GM18873 (cell line): ENCODE data around the gene NEUROD1.

Experiments used
- ATAC-seq: cut with Tn5 transposase; IDR thresholded peaks from one replicate; pipeline ENCODE4 v1.9.1; 2021; ENCODE audit warnings: mild to moderate bottlenecking, moderate library complexity, moderate number of reproducible peaks; ENCODE audit not compliant: unreplicated experiment, low FRiP score

NEUROD1 gene

DNA sequence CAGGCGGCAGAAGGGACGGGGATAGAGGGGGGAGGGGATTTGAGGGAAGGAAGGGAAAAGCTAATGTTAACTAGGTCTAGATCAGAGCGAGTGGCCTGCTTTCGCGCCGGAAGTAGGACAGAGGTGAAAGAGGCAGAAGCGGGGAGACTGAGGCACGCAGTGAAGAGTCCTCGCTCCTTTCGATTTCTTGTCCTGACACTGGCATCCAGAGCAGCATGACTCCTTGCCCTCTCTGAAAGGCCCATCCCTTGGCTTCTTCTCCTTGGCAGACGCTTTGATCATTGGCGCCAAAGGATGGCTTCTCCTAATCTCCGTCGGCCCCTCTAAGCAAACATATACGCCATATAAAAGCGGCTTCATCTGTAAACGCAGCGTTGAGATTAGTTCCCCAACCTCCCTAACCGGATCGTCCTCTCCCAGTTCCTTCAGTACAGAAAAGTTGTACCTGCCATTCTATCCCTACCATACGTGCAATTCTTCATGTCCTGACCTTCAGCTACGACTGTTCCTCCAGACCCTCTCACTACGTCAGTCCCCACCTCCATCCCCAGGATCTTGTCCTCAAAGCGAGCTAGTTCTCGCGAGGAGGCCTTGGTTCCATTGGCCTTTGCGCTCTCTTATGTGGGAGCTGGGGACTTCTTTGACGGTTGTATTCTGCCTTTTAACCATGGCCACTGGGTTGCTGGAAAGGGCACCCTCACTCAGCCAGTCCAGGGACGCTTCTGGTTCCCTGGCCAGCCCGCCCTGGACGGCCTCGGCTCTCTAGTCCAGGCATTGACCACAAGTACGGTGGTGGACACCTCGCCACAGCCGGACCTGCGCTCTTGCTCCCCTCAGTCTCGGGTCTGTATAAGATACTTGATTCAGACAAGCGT is 857 bp upstream of the NEUROD1 start:
- no peak for ATAC-seq

DNA sequence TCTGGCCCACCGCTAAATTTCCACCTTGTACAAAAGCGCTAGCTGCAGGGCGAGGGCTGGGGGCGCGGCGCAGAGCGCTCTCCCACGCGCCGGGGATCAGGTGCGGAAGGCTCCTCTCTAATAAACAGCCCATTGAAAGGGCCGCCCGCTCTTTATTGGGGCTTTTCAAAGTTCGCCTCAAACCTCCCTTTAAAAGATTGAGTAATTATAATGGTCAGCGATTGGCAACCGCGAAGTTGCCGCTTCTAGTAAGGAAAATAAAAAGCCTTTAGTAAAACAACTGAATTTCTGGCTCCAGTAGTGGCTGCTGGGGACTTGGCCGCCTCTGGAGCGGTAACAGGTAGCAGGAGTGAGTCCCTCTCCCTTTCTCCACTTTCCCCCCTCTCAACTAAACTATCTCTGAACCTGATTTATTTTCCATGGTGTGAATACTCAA is 755 bp downstream of the NEUROD1 start:
- ATAC-seq: no peak

DNA sequence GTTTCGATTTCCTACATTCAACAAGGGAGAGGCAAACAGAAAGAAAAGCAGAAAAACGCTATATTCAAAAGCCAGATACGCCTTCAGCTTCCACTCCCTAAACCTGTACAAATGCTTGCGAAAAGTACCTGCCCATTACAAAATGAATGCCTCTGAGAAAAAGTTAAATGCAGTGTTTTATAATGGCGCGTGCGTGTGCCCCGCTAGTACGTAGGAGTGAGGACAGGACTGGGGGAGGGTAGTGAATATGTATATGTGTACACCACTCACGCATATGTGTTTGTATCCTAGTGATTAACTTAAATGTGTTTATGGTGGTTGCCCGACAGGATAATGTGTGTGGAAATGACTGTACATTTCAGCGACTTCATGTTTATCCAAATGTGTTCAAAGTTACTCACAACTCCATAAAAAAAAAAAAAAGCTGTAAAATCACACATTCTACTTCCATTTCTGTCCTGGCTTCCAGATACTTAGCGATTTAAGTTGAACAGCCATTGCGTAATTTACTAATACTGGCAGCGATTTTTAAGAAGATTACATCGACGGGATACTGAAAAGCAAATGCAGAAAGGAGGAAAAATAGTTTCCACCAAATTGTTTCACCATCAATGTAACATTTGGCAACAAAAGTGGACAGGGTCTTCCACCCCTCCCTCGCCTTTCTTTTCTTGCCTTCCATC is 1.3 kb downstream of the NEUROD1 start:
- ATAC-seq: no peak

DNA sequence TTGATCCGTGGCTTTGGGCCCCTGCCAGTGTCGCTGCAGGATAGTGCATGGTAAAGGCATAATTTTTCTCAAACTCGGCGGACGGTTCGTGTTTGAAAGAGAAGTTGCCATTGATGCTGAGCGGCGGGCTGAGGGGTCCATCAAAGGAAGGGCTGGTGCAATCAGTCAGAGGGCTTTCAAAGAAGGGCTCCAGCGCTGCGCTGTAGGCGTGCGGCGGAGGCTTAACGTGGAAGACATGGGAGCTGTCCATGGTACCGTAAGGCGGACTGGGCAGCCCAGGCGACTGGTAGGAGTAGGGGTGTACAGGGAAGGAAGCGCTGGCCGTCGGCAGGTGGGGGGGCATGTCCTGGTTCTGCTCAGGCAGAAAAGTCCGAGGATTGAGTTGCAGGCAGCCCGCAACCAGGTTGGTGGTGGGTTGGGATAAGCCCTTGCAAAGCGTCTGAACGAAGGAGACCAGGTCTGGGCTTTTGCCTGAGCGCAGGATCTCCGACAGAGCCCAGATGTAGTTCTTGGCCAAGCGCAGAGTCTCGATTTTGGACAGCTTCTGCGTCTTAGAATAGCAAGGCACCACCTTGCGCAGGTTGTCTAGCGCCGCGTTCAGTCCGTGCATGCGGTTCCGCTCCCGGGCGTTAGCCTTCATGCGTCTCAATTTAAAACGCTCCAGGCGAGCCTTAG is 2.3 kb downstream of the NEUROD1 start:
- ATAC-seq: peak; percentile 51

DNA sequence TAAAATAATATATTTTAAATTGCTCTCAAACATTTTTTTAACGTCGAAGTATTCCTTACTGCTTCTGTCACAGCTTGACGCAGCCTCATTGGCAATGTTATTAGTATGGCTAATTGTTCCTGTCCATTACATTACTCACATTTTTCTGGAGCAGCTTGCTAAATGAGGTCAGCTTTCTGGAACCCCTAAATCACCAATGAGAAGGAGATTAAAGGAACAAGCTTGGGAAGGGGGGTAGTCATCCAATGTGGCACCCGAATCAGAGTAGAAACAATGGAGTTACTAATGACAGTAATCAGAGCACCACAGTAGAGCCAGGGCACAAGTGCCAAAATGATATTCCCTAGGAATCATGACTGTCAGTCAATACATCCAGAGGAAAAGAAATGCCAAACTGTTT is 5.1 kb downstream of the NEUROD1 start:
- no peak for ATAC-seq

DNA sequence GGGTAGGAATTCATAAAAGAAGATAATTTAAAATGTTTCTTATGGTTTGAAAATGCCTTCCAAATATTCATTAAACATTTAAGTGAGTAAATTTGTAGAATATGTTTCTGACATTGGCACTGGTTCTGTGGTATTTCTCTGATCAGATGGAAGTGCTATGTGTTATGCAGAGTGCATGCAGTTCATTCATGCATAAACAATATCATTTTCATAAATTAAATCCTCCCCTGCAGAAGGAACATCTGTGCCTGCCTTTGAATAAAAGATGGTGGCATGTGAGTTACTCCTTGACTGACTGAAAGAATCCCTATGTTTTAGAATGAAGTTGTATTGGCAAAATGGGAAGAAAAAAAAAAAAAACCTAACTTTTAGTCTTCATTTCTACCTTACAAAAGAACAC is 5.9 kb downstream of the NEUROD1 start:
- no peak for ATAC-seq

DNA sequence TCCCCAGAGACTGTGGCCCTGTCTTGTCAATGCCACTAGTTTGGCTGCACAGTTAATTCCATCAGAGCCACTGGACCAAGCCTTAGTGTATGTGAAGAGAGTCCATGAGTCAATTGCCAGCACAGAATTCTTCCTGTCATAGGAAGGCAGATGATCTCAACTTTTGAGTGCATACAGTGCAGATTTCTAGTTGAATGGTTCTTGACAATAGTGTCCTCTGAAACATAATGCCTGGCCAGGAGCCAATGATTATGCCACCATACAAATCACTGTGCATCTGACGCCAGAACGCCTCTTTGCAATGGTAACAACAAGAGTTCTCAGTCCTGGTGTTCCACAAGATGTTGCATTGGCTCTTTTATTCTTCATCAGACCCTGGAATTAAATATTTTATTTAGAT is 7.1 kb downstream of the NEUROD1 start:
- no peak for ATAC-seq

DNA sequence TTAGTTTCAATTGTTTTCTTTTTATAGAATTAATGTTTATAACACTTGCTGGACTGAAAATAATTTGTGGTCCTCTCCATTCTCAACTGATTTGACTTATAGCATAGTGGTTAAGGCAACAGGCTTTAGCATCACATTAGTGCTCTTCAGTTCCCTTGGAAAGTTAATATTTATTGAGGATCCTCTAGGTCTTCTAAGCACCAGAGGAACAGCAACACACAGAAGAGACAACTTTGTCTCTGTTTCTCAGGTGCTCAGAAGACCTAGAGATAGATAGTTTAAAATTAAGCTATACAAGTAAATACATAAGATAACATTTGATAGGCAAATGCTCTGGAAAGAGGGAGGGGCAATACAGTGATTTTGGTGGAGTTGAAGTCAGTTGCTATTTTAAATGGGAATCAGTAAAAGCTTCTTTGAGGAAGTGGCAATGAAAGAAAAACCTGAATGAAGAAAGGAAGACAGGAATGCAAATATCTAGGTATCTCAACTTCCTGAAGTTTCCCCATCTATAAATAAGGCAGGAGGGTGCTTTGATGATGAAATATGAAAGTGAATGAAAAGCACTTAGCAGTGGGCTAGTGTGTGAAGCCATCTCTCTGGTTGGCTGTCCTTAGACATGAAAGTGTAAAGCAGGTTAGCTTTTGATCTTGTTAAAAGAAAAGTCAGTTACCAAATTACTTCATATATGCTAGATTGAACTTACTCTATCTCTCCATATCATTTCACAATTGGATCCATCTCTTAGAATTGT is 7.9 kb downstream of the NEUROD1 start:
- ATAC-seq: peak; percentile 85

DNA sequence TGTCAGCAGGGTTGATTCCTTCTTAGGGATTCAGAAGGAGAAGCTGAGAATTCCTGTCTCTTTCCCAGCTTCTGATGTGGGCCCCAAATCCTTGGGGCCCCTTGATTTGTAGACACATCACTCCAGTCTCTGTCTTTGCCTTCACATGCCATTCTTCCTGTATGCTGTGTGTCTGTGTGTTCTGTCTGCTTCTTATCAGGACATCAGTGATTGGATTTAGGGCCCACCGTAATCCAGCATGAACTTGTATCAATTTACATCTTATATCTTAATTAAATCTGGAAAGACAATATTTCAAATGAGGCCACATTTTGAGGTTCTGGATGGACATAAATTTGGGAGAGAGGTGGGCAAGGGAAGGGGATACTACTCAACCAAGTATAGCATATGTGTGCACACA is 9.7 kb downstream of the NEUROD1 start:
- ATAC-seq: no peak

DNA sequence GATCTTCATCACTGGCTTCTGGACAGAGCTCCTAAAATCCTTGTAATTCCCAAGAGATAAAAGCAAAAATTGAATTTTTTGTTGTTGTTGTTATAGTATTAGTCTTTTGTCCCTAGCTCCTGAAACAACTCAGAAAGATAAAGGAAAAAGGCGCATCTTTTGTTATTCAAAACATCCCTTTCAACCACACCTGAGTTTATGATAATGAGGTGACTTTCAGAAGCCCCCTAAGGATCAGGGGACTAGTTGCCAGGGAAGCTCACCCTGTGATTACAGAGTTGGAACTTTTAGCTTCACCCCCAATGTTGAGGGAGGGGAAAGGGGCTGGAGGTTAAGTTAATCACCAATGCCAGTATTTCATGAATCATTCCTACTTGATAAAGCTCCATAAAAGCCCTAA is 13.1 kb downstream of the NEUROD1 start:
- ATAC-seq: no peak

DNA sequence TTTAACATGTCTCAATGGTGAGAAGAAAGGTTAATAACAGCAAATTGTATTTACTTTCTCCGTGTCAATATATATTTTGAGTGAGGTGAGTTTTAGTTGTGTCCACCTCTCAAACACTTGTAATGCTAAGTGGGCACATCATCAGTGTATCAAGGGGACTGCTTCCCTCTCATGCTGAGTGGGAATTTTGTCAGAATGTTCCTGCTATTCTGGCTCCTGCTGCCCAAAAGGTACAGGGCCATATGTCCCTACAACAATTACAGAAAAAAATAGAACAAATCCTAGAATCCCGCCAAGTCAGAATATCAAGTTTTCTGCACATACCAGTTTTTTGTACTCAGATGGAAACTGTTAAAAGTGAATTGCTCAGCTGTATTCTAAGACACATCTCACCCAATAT is 18.0 kb downstream of the NEUROD1 start:
- no peak for ATAC-seq

DNA sequence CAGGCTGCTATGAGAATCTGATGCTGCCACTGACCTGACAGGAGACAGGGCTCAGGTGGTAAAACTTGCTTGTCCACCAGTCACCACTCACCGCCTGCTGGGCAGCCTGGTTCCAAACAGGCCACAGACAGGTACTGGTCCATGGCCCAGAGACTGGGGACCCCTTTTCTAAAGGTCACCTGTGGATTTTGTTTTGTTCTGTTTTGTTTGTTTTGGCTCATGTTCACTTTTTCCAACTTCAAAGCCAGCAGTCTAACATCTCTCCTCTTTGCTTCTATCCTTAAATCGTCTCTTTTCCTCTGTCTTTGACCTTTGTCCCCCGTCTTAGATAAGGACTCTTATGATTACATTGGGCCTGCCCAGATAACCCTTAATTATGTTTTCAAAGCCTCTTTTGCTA is 20.1 kb downstream of the NEUROD1 start:
- no peak for ATAC-seq

DNA sequence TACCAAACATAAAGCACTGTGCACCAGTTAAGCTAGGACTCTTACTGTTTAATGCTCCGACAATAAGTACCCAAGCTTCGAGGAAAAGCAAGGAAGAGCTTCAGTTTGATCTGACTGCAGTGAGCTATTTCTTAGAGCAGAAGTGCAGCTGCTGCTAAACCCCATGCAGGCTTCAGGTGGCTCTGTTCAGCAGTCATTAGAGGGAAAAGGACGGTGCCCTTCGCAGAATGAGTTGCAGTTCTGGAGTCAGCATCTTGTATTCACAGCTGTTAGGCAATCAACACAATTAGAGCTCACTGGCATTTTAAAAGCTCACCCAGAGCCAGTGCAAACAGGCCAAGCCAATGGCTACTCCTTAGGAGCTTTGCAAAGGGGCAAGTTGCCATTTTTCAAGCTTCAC is 21.9 kb downstream of the NEUROD1 start:
- ATAC-seq: no peak

DNA sequence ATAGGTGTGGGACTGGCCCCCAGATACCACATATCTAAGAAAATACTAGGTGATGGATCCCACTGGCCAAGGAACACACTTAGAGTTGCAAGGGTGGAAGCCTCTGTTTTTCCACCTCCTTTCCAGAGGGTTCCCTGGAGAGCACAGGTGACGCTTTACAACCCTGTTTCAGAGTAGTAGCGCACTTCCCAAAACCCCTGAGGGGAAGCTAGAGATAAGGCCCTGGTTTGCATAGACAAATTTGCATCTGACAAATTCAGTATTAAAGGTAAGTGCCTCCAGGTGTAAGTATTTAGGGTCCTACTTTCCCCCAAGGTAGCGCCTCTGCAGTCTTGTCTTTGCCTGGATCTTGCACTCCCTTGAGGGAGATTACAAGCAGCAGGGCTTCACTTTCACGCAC is 22.9 kb downstream of the NEUROD1 start:
- no peak for ATAC-seq

DNA sequence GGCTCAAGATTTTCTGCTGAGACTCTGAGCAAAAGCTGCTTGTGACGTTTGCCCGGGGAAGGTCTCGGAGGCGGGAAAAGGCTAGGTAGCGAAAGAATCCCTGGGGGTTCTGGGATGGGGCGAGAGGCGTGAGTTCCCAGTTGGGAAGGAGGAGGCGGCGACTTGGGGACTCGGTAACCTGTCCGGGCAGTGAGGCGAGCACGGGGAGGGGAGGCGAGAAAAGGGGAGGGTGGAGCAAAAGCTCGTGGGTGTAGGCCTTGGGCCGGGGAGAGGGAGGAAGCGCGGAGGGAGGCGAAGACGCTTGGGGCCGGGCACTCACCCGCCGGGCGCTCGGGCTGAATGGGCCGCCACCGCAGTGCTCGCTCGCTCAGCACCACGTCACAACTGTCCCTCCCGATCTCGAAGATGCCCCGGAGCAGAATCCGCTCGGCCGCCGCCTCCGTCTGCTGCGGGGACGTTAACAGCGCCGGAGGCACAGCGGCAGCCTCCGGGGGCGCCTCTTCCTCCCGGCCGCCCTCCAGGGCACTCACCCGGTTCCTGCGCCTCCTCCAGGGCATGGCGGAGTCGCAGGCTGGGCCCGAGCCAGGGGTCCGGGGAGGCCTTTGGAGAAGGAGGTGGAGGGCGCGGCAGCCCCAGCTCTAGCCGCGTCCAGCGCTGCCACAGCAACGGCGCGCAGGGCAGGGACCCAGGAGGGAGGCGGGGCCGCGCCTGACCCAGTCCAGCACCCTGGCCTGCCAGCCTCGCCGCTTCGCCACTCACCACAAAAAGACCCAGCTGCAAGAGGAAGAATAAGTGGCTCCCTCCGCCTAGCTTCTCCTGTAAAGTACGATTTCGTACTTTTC is 23.6 kb downstream of the NEUROD1 start, which contains the start of gene CERKL:
Gene CERKL (minus strand): TSS at position 656 of the 842 bp plus-strand sequence. CDS start 99 bp downstream, at position 557.
- ATAC-seq: peak; percentile 82

DNA sequence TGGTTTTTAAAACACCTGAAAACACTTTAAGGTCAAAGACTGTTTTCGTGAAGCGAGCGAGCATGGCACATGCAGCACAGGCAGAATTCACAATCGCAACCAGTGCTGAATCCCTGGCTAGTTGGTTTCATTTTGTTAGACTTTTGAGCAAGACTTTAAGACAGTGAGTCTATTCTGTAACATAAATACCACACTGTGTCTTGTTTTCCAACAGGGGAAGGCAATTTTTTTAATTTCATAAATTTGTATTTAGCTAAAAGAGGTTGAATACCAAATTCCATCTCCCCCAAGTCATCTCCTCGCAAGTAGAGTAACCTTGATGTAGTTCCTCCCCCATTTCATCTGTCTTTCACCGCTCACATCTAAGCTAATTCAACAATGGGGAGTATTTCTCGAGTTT is 24.8 kb downstream of the NEUROD1 start:
- no peak for ATAC-seq

DNA sequence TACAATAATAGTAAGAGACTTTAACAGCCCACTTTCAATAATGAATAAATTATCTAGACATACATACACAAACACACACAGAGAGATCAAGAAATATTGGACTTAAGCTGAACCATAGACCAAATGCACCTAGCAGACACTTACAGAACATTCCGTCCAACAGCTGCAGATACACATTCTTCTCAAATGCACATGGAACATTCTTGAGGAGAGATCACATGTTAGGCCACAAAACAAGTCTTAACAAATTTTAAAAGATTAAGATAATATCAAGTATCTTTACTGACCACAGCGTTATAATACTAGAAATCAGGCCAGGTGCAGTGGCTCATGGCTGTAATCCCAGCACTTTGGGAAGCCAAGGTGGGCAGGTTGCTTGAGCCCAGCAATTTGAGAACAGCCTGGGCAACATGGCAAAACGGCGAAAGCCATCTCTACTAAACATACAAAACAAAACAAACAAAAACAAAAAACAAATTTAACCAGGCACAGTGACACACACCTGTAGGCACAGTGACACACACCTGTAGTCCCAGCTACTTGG is 30.8 kb downstream of the NEUROD1 start:
- no peak for ATAC-seq

DNA sequence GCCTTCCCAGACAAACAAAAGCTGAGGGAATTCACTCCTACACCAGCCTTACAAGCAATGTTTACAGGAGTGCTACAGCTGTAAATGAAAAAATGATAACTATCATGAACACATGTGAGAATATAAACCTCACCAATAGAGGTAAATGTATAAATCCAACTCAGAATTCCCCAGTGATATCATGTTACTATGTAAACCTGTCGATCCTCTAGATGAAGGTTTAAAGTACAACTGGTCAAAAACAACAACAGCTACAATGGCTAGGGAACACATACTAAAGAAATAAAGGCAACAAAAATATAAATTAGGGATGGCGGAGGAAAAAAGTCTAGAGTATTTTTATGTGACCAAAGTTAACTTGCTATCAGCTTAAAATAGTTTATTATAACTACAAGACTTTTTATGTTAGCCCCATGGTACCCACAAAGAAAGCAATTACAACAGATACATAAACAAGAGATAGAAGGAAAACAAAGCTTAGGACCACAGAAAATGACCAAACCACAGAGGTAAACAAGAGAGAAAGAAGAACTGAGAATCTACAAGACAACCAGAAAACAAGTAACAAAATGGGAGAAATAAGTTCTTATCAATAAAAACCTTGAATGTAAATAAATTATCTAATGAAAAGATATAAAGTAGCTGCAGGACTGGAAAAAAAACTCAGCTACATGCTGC is 31.7 kb downstream of the NEUROD1 start:
- ATAC-seq: peak; percentile 47
